Measurements from ENCODE around the gene PNPLA7.
"Not testable (repeated sequence)": the region's sequence is repeated elsewhere in the genome, so short reads cannot be mapped to it uniquely, and the experiment has no call there.

PNPLA7 gene

DNA sequence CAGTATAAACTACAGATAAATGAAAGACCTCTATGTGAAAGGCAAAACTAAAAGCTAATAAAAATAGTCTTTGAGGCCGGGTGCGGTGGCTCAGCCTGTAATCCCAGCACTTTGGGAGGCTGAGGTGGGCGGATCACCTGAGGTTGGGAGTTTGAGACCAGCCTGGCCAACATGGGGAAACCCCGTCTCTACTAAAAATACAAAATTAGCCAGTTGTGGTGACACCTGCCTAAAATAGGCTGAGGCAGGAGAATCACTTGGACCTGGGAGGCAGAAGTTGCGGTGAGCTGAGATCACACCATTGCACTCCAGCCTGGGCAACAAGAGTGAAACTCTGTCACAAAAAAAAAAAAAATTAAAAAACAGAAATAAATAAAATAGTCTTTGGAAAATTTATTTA, 37.1 kb downstream of the PNPLA7 start:
- not testable (repeated sequence) for DNase-seq

DNA sequence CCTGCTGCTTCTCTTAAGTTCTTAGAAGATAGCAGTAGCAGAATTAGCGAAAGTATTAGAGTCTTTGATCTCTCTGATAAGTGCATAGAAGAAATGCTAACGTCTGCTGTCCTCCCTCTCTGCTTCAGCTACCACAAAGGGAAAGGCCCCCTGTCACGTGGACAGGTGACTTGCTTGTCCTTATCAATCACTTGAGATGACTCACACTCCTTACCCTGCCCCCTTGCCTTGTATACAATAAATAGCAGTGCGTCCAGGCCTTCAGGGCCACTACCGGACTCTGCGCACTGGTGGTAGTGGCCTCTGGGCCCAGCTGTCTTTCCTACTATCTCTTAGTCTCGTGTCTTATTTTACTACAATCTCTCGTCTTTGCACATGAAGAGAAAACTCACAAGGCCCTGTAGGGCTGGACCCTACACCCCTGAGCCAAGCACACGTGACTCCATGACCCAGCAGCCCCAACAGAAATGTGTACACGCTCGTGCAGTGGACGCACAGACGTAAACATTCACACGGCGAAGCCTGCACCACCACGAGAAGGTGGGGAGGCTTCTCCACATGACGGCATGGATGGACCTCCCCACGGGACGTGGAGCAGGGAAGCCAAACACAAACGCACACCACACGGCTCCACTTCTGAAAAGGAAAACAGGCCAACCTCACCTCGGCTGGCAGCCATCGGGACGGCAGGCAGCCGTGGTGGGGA, 38.3 kb downstream of the PNPLA7 start:
- DNase-seq: no peak

DNA sequence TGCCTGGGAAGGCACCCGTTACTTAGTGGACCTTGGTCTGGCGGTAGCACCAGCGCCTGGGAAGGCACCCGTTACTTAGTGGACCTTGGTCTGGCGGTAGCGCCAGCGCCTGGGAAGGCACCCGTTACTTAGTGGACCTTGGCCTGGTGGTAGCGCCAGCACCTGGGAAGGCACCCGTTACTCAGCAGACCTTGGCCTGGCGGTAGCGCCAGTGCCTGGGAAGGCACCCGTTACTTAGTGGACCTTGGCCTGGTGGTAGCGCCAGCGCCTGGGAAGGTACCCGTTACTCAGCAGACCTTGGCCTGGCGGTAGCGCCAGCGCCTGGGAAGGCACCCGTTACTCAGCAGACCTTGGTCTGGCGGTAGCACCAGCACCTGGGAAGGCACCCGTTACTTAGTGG, 39.1 kb downstream of the PNPLA7 start:
- DNase-seq: not testable (repeated sequence)

DNA sequence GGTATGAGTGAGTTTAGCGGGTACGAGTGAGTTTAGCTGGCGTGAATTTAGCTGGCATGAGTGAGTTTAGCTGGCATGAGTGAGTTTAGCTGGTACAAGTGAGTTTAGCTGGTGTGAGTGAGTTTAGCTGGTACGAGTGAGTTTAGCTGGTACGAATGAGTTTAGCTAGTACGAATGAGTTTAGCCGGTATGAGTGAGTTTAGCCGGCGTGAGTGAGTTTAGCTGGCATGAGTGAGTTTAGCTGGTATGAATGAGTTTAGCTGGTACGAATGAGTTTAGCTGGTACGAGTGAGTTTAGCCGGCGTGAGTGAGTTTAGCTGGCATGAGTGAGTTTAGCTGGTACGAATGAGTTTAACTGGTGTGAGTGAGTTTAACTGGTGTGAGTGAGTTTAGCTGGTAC, 41.0 kb downstream of the PNPLA7 start:
- DNase-seq: no peak

DNA sequence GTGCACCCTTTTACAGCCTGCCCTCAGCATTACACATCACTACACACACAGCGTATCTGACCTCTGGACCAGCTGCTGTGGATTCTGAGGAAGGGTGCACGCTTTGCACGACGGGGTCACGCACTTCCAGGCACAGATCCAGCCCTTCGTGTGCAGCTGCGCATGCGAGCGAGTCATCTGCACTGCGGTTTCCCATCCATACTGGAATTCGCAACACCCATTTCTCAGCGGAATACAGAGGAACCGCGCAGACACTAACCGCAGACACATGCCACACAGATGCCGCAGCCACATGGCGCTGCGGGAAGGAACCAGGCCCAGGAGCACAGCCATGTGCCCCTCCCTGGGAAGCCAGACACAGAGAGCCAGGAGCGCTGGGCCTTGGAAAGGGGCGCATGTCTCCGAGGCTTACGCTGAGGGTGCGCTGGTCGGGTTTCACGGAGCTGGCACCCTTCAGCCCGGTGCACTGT, 43.5 kb downstream of the PNPLA7 start:
- no peak for DNase-seq

DNA sequence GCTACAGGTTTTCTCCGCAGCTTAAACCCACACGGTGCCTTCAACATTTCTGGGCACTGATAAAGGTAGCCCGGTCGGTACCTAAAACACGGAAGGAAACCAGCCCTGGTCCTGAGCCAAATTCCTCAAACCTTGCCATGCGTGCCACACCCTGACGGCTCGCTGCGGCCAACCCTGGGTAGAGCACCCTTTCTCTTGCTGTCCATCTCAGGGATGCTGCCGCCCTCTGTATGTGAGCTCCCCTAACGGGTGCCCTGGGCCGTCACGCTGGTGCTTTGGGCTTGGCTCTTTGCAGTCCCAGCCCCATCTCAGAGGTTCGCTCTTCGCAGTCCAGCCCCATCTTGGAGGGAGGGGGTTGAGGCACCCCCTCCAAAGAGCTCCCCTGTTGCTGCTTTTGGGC, 43.9 kb downstream of the PNPLA7 start:
- DNase-seq: no peak

DNA sequence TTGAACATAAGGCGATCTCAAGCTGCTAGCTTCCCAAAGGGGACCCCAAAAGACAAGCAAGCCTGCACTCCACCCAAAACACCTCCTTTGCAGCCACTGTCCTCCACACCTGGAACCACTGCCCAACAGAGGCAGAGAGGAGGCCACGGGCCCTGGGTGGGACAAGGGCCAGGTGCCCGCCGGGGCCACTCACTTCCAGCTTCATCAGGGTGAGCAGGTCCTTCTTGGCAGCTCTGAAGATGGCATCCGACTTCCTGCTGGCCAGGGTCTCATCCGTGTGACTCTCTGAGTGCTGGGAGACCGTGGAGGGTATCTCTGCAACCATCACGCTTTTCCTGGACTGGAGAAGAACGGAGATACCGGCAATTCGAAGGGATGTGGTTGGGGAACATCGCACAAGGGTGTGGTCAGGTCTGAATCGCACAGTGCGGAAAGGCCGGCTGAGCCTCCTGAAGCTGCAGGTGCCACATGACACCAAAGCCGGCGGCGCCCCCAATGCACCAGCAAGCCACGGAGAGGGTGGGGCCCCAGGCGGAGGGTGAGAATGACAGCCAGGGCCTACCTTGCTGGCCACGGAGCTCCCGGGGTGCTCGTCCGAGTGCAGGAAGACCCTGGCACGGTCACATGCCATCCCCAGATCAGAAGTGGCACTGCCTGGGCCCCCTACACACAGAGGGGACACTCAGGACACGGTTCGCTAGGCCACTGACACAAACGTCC, 44.6 kb downstream of the PNPLA7 start:
- DNase-seq: no peak

DNA sequence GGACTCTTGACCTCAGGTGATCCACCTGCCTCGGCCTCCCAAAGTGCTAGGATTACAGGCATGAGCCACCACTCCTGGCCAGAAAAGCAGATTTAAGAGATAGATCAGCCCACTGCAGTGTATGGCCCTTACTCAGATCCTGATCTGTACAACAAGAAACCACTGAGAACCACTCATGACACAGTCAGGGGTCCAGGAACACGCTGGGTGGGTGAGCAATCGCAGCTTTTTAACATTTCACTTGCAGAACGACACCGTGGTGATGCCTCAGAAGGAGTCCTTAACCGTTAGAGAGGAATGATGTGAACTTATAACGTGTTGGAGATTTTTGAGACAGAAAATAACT, 45.8 kb downstream of the PNPLA7 start:
- no peak for DNase-seq

DNA sequence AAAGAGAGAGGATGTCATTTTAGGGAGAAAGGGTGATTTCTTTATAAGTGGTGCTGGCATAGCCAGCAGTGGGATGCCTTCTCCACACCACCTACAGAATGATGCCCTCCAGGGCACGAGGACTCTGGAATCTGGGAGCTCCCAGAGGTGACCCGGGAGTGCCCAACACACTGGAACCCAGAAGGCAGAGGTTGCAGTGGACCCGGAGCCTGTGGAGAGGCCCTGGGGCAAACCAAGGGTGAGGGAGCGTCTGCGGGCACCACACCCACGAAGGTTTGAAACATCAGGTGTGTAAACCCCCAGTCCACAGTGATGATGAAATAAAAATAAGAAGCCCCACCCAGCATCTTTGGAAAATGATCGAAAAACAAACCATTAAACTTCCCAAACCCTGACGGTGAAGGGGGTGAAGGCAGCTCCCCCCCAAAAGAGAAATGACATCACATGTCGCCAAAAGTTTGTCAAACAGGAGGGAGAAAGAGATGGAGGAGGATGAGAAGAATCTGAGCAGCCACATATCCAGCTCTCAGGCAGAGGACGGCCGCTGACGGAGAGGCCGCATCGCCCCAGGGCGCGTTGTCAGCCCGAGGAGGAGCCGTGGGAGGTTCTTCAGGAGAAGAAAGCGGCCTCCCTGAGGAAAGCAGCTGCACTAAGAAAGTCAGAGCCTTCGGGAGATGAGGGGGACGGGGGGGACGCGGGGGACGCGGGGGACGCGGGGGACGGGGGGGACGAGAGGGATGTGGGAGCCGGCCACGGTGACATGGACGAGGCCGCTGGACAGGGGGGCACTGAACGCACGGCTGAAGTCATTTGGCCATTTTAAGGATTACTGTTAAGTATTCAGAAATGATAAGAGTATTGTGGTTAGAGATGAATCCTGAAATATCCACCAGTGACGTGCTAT, 47.9 kb downstream of the PNPLA7 start:
- peak in 1 of 2 experiments; percentile 24 for DNase-seq

DNA sequence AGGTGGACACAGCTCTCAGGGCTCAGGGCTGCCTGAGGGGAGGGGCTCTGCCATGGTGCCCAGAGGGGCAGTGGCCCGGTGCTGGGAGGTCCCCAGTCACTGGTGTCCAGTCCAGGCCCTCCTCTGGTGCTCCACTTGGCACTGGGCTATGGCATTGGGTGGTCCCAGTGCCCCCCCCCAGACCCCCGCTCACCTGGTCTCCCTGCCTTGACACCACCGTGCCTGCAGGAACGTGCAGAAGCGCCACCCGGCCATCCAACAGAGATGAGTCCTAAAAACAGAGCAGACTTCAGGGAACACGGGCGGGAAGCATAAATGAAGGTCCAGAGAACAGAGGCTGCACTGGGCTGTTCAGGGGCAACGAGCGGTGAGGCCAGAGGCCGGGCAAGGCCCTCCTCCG, 48.7 kb downstream of the PNPLA7 start:
- no peak for DNase-seq

DNA sequence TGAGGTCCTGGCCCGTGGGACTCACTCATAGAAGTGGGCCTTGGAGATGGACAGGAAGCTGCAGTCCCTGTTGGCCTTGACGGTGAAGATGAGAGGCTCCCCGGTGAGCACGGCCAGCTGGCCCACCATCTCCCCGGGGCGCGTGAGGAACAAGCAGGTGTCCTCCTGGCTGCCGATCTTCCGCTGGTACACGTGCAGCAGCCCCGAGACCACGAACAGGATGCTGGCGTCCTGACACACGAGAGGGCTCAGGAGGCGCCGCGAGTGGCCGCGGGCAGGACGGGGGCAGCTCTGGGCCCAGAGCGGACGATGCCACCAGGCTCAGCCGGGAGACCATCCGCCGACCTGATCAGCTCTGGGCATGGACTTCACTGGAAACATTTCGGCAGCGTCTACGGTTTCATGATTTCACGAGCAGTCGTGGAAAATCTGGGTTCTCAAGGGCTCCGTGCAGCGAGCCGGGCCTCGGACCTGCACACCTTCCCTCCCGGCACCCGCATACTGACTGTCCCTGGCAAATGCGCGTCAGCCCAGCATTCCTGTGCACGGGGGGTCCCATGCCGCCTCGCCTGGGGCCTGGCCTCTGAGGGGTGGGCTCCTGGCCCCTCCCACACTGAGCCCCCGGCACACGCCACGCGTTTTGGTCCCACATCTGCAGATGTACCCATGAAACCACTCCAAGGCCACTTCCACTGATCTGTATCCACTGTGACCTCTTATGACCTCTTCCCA, 49.4 kb downstream of the PNPLA7 start:
- no peak for DNase-seq

DNA sequence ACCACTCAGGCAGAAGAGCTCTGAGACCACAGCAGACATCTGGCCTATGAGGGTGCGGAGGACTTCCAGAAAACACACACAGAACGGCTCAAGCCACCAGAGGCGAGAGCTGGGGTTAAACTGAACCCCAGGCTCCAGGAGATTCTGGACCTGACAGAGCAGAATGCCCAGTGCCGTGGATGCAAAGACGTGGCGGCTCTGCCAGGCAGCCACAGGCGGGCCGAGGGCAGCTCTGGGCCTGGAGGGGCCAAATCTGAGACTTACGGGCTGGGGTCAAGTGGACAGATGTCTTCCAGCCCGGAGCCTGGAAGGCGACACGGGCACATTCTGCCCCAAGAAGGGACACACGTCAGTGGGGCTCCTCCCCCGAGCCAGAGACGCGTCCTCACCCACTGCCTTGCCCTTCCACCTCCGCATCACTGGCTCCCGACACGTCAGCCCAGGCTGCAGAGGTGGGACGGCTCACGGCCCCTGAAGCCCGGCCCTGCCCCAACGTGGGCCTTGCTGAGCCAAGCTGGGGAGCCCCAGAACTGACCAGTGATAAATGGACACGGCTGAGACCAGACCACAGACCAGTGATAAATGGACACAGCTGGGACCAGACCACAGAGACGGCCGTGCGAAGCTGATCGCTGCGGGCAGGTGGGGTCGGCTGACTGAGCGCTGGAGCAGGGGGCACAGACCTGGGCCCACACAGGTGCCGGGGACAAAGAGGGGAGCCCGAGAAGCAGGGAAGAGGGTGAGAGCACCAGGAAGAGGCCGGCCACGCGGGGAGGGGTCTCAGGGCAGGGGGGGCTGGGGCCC, 50.1 kb downstream of the PNPLA7 start:
- DNase-seq: no peak

DNA sequence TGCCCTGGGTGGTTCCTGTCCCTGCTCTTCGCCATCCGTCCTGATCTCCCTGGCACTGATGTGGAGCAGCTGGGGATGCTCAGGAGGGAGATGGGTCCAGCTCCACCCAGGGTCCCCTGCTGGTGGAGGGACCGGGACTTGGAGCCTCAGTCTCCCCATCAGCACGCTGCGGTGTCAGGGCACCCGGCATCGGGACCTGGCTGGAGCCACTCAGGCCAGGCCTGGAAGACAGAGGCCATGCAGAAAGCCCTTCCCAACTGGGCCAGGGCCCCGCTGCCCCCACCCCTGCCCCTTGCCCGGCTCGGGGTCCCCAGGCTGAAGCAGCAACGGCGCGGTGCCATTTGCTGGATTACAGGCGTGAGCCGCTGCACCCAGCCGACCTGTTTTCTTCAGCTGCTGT, 50.8 kb downstream of the PNPLA7 start:
- DNase-seq: no peak

DNA sequence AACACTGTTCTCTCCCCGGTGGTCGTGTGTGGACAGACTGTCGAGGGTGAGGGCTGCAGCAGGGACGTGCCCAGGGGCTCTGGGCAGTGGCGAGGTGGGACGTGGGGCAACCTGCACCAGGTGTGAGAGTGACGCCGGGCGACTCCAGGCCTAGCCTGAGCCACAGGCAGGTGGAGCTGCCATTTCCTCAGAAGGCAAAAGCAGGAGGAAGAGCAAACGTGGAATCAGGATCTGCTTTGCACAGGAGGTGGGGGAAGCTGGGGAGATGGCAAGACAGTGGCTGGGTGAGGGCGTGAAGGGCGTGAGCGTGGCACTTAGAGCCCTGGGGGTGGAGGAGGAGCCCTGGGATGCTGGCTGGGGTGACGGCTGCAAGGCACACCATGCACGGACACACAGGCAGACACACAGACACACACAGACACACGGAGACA, 51.5 kb downstream of the PNPLA7 start:
- DNase-seq: no peak

DNA sequence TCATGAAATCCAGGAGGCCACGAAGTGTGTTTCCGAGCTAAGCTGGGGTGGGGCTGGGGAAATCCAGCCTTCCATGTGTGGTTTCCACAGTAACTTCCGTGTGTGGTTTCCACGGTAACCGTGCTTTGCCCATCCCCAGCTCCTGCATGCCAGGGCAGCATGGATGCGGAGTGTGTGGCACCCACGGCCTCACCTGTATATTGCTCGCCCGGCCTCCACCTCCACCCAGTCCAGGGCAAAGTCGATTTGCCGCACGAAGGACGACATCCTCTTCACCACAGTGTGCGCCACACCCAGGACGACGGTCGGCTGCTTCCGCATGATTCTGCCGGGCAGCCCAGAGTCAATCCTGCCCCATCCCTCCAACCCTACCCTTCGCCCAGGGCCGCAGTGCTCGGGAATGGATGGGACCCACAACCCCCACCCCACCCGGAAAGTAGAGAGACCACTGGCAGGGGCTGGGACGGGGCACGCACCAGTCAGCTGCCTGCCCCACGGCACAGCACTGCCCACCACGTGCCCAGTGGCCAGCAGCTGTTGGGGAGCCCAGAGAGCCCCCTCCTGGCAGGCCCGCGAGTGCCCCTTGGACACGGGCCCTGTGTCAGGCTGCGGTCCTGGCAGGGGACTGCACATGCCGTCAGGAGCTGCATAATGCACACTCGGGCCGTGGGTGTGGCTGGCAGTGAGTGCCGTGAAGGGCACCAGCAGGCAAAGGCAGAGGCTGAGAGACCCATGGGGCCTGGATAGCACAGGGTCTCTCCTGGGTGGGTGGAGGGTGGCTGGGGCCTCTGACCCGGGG, 52.1 kb downstream of the PNPLA7 start:
- DNase-seq: no peak

DNA sequence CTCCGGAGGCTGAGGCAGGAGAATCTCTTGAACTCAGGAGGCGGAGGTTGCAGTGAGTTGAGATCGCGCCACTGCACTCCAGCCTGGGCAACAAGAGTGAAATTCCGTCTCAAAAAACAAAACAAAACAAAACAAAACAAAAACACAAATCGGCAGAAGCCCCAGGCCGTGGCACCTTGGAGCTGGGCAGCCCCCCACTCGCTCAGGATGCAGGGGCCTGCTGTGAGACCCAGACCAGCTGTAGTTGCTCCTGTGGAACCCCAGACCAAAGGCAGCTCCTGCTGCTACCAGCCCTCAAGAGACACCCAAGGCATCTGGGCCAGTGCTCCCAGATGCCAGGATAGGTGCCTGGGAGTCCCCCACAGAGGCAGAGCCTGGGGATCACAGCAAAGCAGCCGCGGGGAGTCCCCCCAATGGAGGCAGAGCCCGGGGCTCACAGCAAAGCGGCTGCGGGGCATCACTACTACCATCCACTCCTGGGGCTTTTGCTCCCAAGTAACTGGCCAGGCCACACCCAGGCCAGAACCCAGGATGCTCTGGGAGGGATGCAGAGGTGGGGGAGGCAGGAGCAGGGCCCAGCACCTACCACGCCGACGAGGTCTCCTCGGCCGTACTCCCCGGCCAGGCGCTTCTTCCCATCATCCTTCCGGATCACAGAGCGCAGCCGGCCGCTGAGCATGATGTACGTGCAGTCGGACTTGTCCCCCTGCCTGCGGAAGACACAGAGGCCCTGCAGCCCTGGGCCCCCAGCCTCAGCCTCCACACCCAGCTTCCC, 53.4 kb downstream of the PNPLA7 start:
- DNase-seq: no peak

DNA sequence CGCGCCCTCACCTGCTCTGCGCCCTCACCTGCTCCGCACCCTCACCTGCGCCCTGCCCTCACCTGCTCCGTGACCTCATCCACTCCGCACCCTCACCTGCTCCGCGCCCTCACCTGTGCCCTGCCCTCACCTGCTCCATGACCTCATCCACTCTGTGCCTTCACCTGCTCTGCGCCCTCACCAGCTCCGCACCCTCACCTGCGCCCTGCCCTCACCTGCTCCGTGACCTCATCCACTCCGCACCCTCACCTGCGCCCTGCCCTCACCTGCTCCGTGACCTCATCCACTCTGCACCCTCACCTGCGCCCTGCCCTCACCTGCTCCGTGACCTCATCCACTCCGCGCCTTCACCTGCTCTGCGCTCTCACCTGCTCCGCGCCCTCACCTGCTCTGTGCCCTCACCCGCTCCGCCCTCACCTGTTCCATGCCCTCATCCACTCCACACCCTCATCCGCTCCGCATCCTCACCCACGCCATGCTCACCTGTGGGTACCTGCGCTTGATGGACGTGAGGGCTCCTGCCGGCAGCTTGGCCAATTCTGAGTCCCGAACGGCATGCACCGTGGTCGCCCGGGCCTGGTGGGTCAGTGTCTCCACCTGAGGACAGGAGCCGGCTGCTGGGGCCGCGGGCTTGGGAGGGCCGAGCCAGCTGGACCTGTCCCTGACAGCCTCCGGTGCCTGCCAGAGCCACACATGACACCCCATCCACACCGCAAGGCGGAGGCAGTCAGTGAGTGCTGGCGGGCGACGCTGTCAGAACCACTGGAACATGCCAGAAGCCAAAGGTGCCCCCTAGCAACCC, 55.5 kb downstream of the PNPLA7 start:
- no peak for DNase-seq

DNA sequence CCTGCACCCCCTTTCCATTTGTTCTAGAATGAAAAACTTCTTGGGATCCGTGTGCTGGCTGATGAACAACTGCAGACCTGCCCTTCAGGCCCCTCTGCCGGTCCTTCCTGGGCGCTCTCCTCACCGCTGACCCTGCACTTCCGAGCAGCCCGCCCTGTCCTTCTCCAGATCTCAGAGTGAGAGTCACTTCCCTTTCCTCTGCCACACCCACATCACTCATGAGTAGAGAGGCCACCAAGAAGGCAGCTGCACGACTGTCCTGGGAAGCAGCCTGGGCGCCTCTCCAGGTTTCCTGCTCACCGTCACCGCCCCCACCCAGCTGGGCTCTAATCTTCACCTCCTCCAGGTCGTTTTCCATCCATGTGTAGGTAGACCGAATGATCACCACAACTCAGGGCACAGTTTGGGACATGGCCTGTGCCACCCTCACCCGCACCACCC, 56.1 kb downstream of the PNPLA7 start:
- no peak for DNase-seq

DNA sequence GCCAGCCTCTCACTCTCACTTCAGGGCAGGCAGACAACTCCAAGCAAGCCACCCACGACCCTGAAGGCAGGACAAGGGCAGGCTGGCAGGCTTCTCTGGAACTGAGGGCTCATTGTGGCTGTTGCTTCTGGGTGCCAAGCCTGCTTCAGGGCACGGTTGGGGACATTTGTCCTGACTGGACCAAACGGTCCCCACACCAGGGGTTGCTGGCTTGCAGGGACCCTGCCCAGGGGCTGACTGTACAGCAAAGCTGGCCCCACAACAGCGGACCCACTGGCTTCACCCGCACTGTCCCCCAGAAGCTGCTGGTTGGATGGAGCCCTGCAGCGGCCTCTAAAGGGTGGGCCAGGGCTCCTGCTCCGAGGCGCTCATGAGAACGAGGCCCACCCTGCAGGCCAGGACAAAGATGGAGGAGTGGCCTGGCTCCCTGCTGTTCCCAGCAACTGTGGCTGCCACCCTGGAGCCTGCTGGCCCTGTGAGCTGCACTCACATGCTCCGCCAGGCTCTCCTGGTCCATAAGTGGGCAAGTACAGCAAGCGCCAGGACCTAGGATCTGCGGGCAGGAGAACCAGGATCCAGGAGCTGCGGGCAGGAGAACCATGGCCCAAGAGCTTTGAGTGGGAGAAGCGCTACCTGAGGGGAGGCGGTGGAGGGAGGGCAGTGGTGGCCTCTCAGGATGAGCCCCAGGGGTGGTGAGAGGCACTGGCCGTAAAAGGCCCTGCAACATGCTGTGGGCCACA, 56.7 kb downstream of the PNPLA7 start:
- no peak for DNase-seq
